ENCODE measurements around the gene PAPPA2. TPM values are rescaled to one million over a fixed set of nuclear protein-coding genes. Genes with fewer than 3 reads are reported as not detected.

Gene PAPPA2
- total RNA-seq, 5 donors from 2014 or later (not counting 1 experiment from before 2014, with no cell fraction given) = 0.03 to 0.06 TPM; not detected in 3

- no peak overlapping the region for H3K4me3 Mint-ChIP-seq
- H3K27ac Mint-ChIP-seq = no peak overlapping the region
- no peaks in the 10 kb centered on the region for H3K4me1 Mint-ChIP-seq
- WGBS (ENCODE audit: insufficient coverage) = 44% methylated on average over 6 of the region's 8 CpGs
- no peak overlapping the region for H3K27ac ChIP-seq (ENCODE audit: low read length)
- ChIA-PET CTCF (interaction anchor here (0.6 to 1.1 kb wide), 5 partner anchors 9 to 1540 kb away, joined by 3 to 4 read pairs (median 3); no protein-coding TSS in a partner anchor), POLR2A (no interaction called here)
- no peaks in the 10 kb centered on the region for H3K9me3 Mint-ChIP-seq
- H3K9me3 ChIP-seq = no peaks in the 10 kb centered on the region
- H3K36me3 Mint-ChIP-seq = no peaks in the 10 kb centered on the region
- no peaks in the 10 kb centered on the region for H3K36me3 ChIP-seq (ENCODE audit: control insufficient read depth in 2 of 2, extremely low read depth in 1 of 2, insufficient read depth in 1 of 2, low read length in 1 of 2)
- H3K4me3 ChIP-seq (ENCODE audit: control insufficient read depth in 1 of 2, extremely low read depth in 1 of 2, low read length in 1 of 2) = no peak overlapping the region
- H3K27me3 ChIP-seq (replicated peaks in 1 of 2; ENCODE audit: control insufficient read depth in 2 of 2, extremely low read depth in 1 of 2, insufficient read depth in 2 of 2, low read length in 1 of 2) = no peaks in the 10 kb centered on the region
- H3K27me3 Mint-ChIP-seq = peaks cover 2 to 7% of the 10 kb centered on the region in 2 donors
- DNase-seq (peak in 1 of 35 experiments; percentile 31), ATAC-seq (replicated peaks in 1 of 4) (no peak)
- no peaks in the 10 kb centered on the region for H3K4me1 ChIP-seq (ENCODE audit: control insufficient read depth in 1 of 2, extremely low read depth in 1 of 2, insufficient read depth in 2 of 2, low read length in 2 of 2)
Measured at GRCh38 chr1:176691251-176692228, 228.6 kb downstream of the PAPPA2 start.

- no peaks in the 10 kb centered on the region for H3K9me3 Mint-ChIP-seq
- H3K36me3 Mint-ChIP-seq = no peaks in the 10 kb centered on the region
- Histone ChIP-seq H3K27ac (ENCODE audit: low read length) (no peak overlapping the region), H3K27me3 (replicated peaks in 1 of 2; ENCODE audit: control insufficient read depth in 2 of 2, extremely low read depth in 1 of 2, insufficient read depth in 2 of 2, low read length in 1 of 2) (no peaks in the 10 kb centered on the region), H3K4me1 (ENCODE audit: control insufficient read depth in 1 of 2, extremely low read depth in 1 of 2, insufficient read depth in 2 of 2, low read length in 2 of 2) (no peaks in the 10 kb centered on the region), H3K36me3 (ENCODE audit: control insufficient read depth in 2 of 2, extremely low read depth in 1 of 2, insufficient read depth in 1 of 2, low read length in 1 of 2) (no peaks in the 10 kb centered on the region), H3K9me3 (no peaks in the 10 kb centered on the region), H3K4me3 (ENCODE audit: control insufficient read depth in 1 of 2, extremely low read depth in 1 of 2, low read length in 1 of 2) (no peak overlapping the region)
- H3K4me3 Mint-ChIP-seq = no peak overlapping the region
- no peak for DNase-seq
- WGBS (ENCODE audit: insufficient coverage) = 33% methylated on average over 1 of the region's 4 CpGs
- H3K27ac Mint-ChIP-seq = no peak overlapping the region
- no peaks in the 10 kb centered on the region for H3K4me1 Mint-ChIP-seq
- POLR2A ChIA-PET = no interaction called here
- peaks cover 5 to 11% of the 10 kb centered on the region in 2 donors for H3K27me3 Mint-ChIP-seq
- ATAC-seq (replicated peaks in 1 of 4) = no peak
- CTCF ChIA-PET = no interaction called here
Measured at GRCh38 chr1:176692431-176692830, 229.5 kb downstream of the PAPPA2 start.

- ChIA-PET CTCF (interaction anchor here in 1 of 2 donors (1.2 kb wide), 1 partner anchor 13 kb away, joined by 3 read pairs; no protein-coding TSS in a partner anchor), POLR2A (no interaction called here)
- H3K4me1 ChIP-seq (ENCODE audit: control insufficient read depth in 1 of 2, extremely low read depth in 1 of 2, insufficient read depth in 2 of 2, low read length in 2 of 2) = no peaks in the 10 kb centered on the region
- Mint-ChIP-seq H3K27me3 (peaks cover 5 to 11% of the 10 kb centered on the region in 2 donors), H3K9me3 (no peaks in the 10 kb centered on the region), H3K27ac (no peak overlapping the region), H3K4me1 (no peaks in the 10 kb centered on the region), H3K36me3 (no peaks in the 10 kb centered on the region), H3K4me3 (no peak overlapping the region)
- no peaks in the 10 kb centered on the region for H3K9me3 ChIP-seq
- WGBS (ENCODE audit: insufficient coverage) = 80% methylated on average over 1 of the region's 6 CpGs
- ATAC-seq (replicated peaks in 1 of 4) (no peak), DNase-seq (no peak)
- H3K27ac ChIP-seq (ENCODE audit: low read length) = no peak overlapping the region
- no peak overlapping the region for H3K4me3 ChIP-seq (ENCODE audit: control insufficient read depth in 1 of 2, extremely low read depth in 1 of 2, low read length in 1 of 2)
- no peaks in the 10 kb centered on the region for H3K27me3 ChIP-seq (replicated peaks in 1 of 2; ENCODE audit: control insufficient read depth in 2 of 2, extremely low read depth in 1 of 2, insufficient read depth in 2 of 2, low read length in 1 of 2)
- no peaks in the 10 kb centered on the region for H3K36me3 ChIP-seq (ENCODE audit: control insufficient read depth in 2 of 2, extremely low read depth in 1 of 2, insufficient read depth in 1 of 2, low read length in 1 of 2)
Measured at GRCh38 chr1:176692988-176693696, 230.2 kb downstream of the PAPPA2 start.

GRCh38 chr1:176693697-176694329 is 230.8 kb downstream of the PAPPA2 start:
- no peaks in the 10 kb centered on the region for H3K4me1 ChIP-seq (ENCODE audit: control insufficient read depth in 1 of 2, extremely low read depth in 1 of 2, insufficient read depth in 2 of 2, low read length in 2 of 2)
- Mint-ChIP-seq H3K36me3 (no peaks in the 10 kb centered on the region), H3K9me3 (no peaks in the 10 kb centered on the region), H3K4me1 (no peaks in the 10 kb centered on the region), H3K27me3 (peaks cover 5 to 11% of the 10 kb centered on the region in 2 donors), H3K4me3 (no peak overlapping the region), H3K27ac (no peak overlapping the region)
- H3K27ac ChIP-seq (ENCODE audit: low read length) = no peak overlapping the region
- 77% methylated on average over 6 of the region's 11 CpGs for WGBS (ENCODE audit: insufficient coverage)
- H3K36me3 ChIP-seq (ENCODE audit: control insufficient read depth in 2 of 2, extremely low read depth in 1 of 2, insufficient read depth in 1 of 2, low read length in 1 of 2) = no peaks in the 10 kb centered on the region
- H3K27me3 ChIP-seq (replicated peaks in 1 of 2; ENCODE audit: control insufficient read depth in 2 of 2, extremely low read depth in 1 of 2, insufficient read depth in 2 of 2, low read length in 1 of 2) = no peaks in the 10 kb centered on the region
- H3K9me3 ChIP-seq = no peaks in the 10 kb centered on the region
- ATAC-seq (replicated peaks in 1 of 4) (no peak), DNase-seq (no peak)
- ChIA-PET POLR2A (no interaction called here), CTCF (interaction anchor here in 1 of 2 donors (1.2 kb wide), 1 partner anchor 12 kb away, joined by 3 read pairs; no protein-coding TSS in a partner anchor)
- no peak overlapping the region for H3K4me3 ChIP-seq (ENCODE audit: control insufficient read depth in 1 of 2, extremely low read depth in 1 of 2, low read length in 1 of 2)

GRCh38 chr1:176694713-176695112 is 231.7 kb downstream of the PAPPA2 start:
- no peaks in the 10 kb centered on the region for H3K27me3 ChIP-seq (replicated peaks in 1 of 2; ENCODE audit: control insufficient read depth in 2 of 2, extremely low read depth in 1 of 2, insufficient read depth in 2 of 2, low read length in 1 of 2)
- H3K27ac Mint-ChIP-seq = no peak overlapping the region
- 73% methylated on average over 1 of the region's 2 CpGs for WGBS (ENCODE audit: insufficient coverage)
- ATAC-seq (replicated peaks in 1 of 4) (no peak), DNase-seq (no peak)
- H3K4me3 ChIP-seq (ENCODE audit: control insufficient read depth in 1 of 2, extremely low read depth in 1 of 2, low read length in 1 of 2) = no peak overlapping the region
- no peaks in the 10 kb centered on the region for H3K9me3 ChIP-seq
- H3K4me3 Mint-ChIP-seq = no peak overlapping the region
- ChIA-PET POLR2A (no interaction called here), CTCF (no interaction called here)
- no peaks in the 10 kb centered on the region for H3K36me3 Mint-ChIP-seq
- H3K4me1 Mint-ChIP-seq = no peaks in the 10 kb centered on the region
- no peaks in the 10 kb centered on the region for H3K36me3 ChIP-seq (ENCODE audit: control insufficient read depth in 2 of 2, extremely low read depth in 1 of 2, insufficient read depth in 1 of 2, low read length in 1 of 2)
- H3K9me3 Mint-ChIP-seq = no peaks in the 10 kb centered on the region
- no peaks in the 10 kb centered on the region for H3K4me1 ChIP-seq (ENCODE audit: control insufficient read depth in 1 of 2, extremely low read depth in 1 of 2, insufficient read depth in 2 of 2, low read length in 2 of 2)
- H3K27me3 Mint-ChIP-seq = peaks cover 5 to 11% of the 10 kb centered on the region in 2 donors
- H3K27ac ChIP-seq (ENCODE audit: low read length) = no peak overlapping the region

- ChIA-PET POLR2A (interaction anchor here in 1 of 2 donors (0.6 kb wide), 1 partner anchor 772 kb away, joined by 4 read pairs; no protein-coding TSS in a partner anchor), CTCF (no interaction called here)
- 60% methylated on average over 1 of the region's 5 CpGs for WGBS (ENCODE audit: insufficient coverage)
- no peaks in the 10 kb centered on the region for H3K4me1 ChIP-seq (ENCODE audit: control insufficient read depth in 1 of 2, extremely low read depth in 1 of 2, insufficient read depth in 2 of 2, low read length in 2 of 2)
- ATAC-seq (replicated peaks in 1 of 4) (no peak), DNase-seq (no peak)
- no peaks in the 10 kb centered on the region for H3K27me3 ChIP-seq (replicated peaks in 1 of 2; ENCODE audit: control insufficient read depth in 2 of 2, extremely low read depth in 1 of 2, insufficient read depth in 2 of 2, low read length in 1 of 2)
- no peaks in the 10 kb centered on the region for H3K4me1 Mint-ChIP-seq
- peaks cover 5 to 11% of the 10 kb centered on the region in 2 donors for H3K27me3 Mint-ChIP-seq
- H3K9me3 Mint-ChIP-seq = no peaks in the 10 kb centered on the region
- no peaks in the 10 kb centered on the region for H3K36me3 Mint-ChIP-seq
- no peak overlapping the region for H3K4me3 ChIP-seq (ENCODE audit: control insufficient read depth in 1 of 2, extremely low read depth in 1 of 2, low read length in 1 of 2)
- H3K27ac Mint-ChIP-seq = no peak overlapping the region
- H3K36me3 ChIP-seq (ENCODE audit: control insufficient read depth in 2 of 2, extremely low read depth in 1 of 2, insufficient read depth in 1 of 2, low read length in 1 of 2) = no peaks in the 10 kb centered on the region
- H3K4me3 Mint-ChIP-seq = no peak overlapping the region
- no peaks in the 10 kb centered on the region for H3K9me3 ChIP-seq
- H3K27ac ChIP-seq (ENCODE audit: low read length) = no peak overlapping the region
Measured at GRCh38 chr1:176696109-176696508, 233.1 kb downstream of the PAPPA2 start.
